Mesodermal cell (in vitro differentiated cells): Measurements from ENCODE around the gene NRXN2.
"Not testable (repeated sequence)": the region's sequence is repeated elsewhere in the genome, so short reads cannot be mapped to it uniquely, and the experiment has no call there.

Source experiments
- H3K27ac ChIP-seq: 2 replicates; pipeline ENCODE4 v1.7.0; 2013; ENCODE audit warnings: mild to moderate bottlenecking, low read depth, low read length, moderate library complexity; ENCODE audit not compliant: severe bottlenecking
- H3K36me3 ChIP-seq: 2 replicates; pipeline ENCODE4 v1.7.1; 2013; ENCODE audit warnings: mild to moderate bottlenecking, low read length, moderate library complexity; ENCODE audit not compliant: control insufficient read depth, insufficient read depth
- H3K4me1 ChIP-seq: one replicate; pipeline ENCODE4 v1.7.1; 2013; ENCODE audit warnings: mild to moderate bottlenecking, low read length; ENCODE audit not compliant: insufficient read depth, control insufficient read depth, poor library complexity, severe bottlenecking
- H3K4me3 ChIP-seq: 2 replicates; pipeline ENCODE4 v1.7.0; 2013; ENCODE audit warnings: low read length, control low read depth, mild to moderate bottlenecking; ENCODE audit not compliant: insufficient read depth, poor library complexity, severe bottlenecking; ENCODE audit errors: extremely low read depth
- H3K9me3 ChIP-seq: 2 replicates; pipeline ENCODE4 v1.7.1; 2013; ENCODE audit warnings: mild to moderate bottlenecking, low read length, moderate library complexity; ENCODE audit not compliant: control insufficient read depth
- WGBS, 2 experiments: methylation state at CpG; one replicate each; pipeline ENCODE4 v1.1.5; 2013; ENCODE audit warnings: missing lambda C conversion rate in 2 of 2; ENCODE audit not compliant: insufficient coverage in 2 of 2; 5-methylcytosine and 5-hydroxymethylcytosine counted together

The NRXN2 gene

DNA sequence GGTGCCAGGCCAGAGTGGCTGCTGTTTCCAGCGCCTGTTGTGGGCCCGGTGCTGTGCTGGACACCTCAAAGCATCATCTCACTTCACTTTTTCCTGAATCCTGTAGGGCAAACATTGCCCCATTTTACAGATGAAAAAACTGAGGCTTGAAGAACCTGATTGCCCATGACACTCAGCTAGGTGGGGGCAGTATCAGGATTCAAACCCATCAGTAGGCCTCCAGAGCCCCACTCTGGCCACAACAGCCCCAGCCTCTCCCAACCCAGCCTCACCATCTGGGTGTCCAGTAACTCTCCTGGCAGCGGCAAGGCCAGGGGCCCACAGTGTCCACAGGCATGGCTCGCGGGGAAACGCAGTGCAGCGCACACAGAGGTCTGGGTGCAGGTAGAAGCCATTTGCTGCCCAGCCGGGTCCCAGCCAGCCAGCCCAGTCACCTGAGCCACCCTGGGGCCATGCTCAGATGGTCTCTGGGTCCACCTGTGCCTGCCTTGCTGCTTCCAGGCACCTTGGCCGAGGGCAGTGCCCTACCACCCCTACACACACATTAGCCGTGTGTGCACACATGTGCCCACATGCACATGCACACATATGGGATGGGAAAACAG, 120.4 kb downstream of the NRXN2 start:
- WGBS, 2 experiments, result 93 to 94% methylated on average over 6 to 7 of the region's 10 CpGs
- Histone ChIP-seq H3K4me1 (no peaks in the 10 kb centered on the region), H3K36me3 (no peaks in the 10 kb centered on the region)

DNA sequence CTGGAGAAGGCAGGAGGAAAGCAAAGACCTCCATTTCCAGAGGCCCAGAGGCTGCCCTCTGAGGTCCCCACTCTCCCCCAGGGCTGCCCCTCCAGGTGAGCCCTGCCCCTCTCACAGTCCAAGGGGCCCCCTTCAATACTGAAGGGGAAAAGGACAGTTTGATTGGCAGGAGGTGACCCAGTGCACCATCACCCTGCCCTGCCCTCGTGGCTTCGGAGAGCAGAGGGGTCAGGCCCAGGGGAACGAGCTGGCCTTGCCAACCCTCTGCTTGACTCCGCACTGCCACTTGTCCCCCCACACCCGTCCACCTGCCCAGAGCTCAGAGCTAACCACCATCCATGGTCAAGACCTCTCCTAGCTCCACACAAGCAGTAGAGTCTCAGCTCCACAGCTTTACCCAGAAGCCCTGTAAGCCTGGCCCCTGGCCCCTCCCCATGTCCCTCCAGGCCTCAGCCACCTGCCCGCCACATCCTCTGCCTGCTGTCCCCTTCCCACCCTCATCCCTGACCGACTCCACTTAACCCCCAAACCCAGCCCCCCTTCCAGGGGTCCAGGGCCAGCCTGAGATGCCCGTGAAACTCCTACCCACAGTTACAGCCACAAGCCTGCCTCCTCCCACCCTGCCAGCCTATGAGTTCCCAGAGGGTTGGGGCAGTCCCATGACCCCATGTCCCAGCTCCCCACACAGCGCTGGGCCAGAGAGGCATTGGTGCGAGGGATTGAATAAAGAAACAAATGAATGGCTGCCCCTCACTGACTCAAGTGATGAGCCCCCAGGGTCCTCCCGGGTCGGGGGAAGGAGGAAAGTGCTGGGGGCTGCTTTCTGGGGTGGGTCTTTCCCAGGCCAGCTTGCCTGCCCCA, 121.2 kb downstream of the NRXN2 start:
- Histone ChIP-seq H3K4me1 (no peaks in the 10 kb centered on the region), H3K4me3 (no peak overlapping the region), H3K9me3 (no peaks in the 10 kb centered on the region), H3K27ac (no peak overlapping the region), H3K36me3 (no peaks in the 10 kb centered on the region)
- WGBS, 2 experiments, result 78 to 94% methylated on average over 8 to 12 of the region's 12 CpGs

More for the DNA sequence above, 120.4 kb downstream of the NRXN2 start:
- Histone ChIP-seq H3K27ac (no peak overlapping the region), H3K4me3 (no peak overlapping the region), H3K9me3 (no peaks in the 10 kb centered on the region)

DNA sequence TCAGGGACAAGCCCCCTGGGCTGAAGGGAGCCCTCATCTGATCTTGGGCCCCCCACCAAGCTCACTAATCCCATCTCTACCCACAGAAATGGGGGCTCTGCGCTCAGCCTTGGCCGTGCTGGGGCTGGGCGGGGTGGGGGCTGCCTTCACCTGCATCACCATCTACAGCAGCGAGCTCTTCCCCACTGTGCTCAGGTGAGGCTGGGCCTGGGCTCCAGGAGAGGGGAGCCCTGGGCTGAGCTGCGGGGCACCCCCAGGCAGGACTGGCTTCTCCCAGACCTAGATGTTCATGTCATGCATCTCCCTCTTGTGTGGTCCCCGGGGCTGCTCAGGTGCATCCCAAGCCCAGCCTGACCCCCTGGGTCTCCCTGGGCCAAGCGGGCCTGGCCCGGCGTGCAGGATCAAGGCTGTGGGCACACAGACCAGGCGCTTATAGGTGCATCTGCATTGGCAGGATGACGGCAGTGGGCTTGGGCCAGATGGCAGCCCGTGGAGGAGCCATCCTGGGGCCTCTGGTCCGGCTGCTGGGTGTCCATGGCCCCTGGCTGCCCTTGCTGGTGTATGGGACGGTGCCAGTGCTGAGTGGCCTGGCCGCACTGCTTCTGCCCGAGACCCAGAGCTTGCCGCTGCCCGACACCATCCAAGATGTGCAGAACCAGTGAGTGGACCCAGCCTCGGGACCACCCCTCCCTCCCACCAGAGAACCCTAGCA, 122.6 kb downstream of the NRXN2 start:
- no peak overlapping the region for H3K4me3 ChIP-seq

DNA sequence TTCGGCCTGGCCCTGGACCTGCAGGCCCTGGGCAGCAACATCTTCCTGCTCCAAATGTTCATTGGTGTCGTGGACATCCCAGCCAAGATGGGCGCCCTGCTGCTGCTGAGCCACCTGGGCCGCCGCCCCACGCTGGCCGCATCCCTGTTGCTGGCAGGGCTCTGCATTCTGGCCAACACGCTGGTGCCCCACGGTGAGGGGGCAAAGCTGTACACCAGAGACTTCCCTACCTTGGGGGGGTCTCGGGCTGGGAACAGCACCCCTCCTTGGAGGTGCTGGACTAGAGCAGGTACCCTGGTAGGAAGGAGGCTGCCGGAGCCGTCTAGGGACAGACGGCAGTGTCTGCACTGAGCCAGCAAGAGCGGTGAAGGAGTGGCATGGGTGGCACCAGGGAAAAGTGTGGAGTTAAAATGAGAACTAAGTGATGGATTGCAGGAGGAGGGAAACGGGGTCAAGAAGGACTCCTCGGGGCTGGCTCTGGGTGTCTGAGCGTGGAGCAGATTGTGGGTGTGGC, 123.2 kb downstream of the NRXN2 start:
- WGBS, 2 experiments, result 93 to 94% methylated on average over 13 to 17 of the region's 17 CpGs
- Histone ChIP-seq H3K27ac (no peak overlapping the region), H3K4me3 (no peak overlapping the region), H3K9me3 (no peaks in the 10 kb centered on the region), H3K36me3 (no peaks in the 10 kb centered on the region), H3K4me1 (no peaks in the 10 kb centered on the region)

More for the DNA sequence above, 122.6 kb downstream of the NRXN2 start:
- 88 to 93% methylated on average over 13 to 14 of the region's 19 CpGs for whole genome bisulfite sequencing, 2 experiments
- Histone ChIP-seq H3K36me3 (no peaks in the 10 kb centered on the region), H3K27ac (no peak overlapping the region), H3K9me3 (no peaks in the 10 kb centered on the region), H3K4me1 (no peaks in the 10 kb centered on the region)

DNA sequence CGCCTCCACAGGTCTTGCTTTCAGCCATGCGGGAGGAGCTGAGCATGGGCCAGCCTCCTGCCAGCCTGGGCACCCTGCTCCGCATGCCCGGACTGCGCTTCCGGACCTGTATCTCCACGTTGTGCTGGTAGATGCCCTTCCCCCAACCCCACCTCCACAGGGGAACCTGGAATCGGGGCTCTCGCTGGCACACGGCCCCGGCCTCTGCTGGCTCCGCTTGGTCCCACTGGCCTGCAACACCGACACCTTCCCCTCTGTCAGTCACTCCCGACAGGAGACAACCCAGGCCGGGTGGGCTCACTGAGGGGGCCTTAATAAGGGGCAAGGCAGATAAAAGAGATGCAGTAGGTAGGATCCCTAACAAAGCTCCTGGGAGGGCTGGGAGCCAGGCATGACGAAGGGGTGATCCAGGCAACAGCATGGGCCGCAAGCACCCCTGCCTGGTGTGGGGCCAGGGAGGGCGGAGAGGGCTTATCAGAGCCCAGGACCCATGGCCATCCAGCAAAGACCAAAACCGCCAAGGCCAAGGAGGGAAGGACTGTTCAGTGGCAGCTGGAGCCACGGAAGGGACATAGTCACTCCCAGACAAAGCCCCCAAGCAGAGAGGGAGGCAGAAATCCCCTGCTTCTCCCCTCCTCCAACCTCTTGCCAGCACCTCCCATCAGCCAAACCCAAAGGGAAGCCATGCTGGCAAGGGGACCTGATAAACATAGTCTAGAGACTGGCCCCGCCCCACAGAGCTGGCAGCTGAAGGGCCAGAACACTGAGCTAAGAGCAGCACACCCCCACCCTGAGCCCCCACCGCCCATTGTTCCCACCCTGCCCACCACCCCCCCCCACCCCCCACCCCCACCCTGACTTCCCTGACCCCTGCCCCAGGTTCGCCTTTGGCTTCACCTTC, 124.0 kb downstream of the NRXN2 start:
- H3K4me3 ChIP-seq, result no peak overlapping the region
- H3K36me3 ChIP-seq, result no peaks in the 10 kb centered on the region
- no peaks in the 10 kb centered on the region for H3K4me1 ChIP-seq
- H3K9me3 ChIP-seq, result no peaks in the 10 kb centered on the region
- H3K27ac ChIP-seq, result no peak overlapping the region
- 94 to 96% methylated on average over 9 to 10 of the region's 23 CpGs for WGBS, 2 experiments

DNA sequence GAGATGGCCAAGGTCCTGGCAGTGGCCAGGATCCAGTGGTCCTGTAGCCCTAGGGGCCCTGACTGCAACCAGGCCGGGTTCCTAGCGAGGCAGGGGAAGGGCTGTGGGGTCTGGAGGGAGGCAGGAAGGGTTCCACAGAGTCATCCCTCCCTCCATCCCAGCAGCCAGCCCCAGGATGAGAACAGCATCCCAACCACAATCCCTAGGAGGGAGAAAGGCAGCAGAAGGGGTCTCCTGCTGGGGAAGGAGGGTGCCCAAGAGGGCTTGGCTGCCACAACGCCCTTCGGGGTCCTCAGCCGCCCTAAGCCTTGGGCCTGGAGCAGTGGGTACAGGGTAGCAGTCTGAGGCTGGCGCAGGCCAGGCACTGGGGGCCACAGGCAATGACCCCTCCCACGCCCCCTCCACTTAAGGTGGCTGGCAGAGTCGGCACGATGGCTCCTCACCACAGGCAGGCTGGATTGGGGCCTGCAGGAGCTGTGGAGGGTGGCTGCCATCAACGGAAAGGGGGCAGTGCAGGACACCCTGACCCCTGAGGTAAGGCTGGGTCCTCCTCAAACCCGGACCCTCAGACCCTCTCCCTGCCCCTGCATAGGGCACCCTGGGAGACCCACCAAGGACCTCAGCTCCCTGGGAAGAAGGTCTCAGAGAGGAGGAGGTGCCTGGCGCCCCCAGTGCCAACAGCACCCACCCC, 124.7 kb downstream of the NRXN2 start:
- Histone ChIP-seq H3K4me3 (no peak overlapping the region), H3K9me3 (no peaks in the 10 kb centered on the region), H3K27ac (no peak overlapping the region), H3K4me1 (no peaks in the 10 kb centered on the region), H3K36me3 (no peaks in the 10 kb centered on the region)
- WGBS, 2 experiments, result 78 to 86% methylated on average over 5 to 7 of the region's 12 CpGs

DNA sequence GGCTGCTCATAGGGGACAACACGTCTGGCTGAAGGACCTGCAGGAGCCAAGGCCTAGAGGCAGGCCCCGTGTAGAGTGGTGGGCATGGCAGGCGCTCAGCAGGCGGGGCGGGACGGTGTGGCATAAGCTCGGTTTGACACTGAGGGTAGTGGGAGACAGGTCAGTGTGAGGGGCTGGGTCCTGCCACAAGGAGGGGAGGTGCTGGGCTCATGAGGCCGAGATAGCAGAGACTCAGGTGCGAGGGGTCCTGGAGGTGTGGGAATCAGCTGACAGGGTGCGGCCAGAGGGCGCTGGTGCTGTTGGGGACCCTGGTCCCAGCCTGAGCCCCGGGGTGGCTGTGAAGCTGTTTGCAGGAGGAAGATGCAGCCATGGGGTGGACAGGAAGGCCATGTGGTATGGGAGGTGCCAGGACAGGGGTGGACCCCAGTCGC, 125.3 kb downstream of the NRXN2 start:
- Histone ChIP-seq H3K4me1 (no peaks in the 10 kb centered on the region), H3K9me3 (no peaks in the 10 kb centered on the region), H3K4me3 (no peak overlapping the region), H3K27ac (no peak overlapping the region), H3K36me3 (no peaks in the 10 kb centered on the region)
- WGBS, 2 experiments, result 88 to 96% methylated on average over 6 to 13 of the region's 13 CpGs

DNA sequence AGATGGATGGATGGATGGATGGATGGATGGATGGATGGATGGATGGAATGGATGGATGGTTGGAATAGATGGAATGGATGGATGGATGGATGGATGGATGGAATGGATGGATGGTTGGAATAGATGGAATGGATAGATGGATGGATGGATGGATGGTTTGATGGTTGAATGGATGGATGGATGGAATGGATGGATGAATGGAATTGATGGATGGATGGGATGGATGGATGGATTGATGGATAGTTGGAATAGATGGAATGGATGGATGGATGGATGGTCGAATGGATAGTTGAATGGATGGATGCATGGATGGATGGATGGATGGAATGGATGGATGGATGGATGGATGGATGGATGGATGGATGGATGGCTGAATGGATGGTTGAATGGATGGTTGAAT, 127.1 kb downstream of the NRXN2 start:
- WGBS, 2 experiments, result 74 to 82% methylated on average over 1 of the region's 1 CpG

DNA sequence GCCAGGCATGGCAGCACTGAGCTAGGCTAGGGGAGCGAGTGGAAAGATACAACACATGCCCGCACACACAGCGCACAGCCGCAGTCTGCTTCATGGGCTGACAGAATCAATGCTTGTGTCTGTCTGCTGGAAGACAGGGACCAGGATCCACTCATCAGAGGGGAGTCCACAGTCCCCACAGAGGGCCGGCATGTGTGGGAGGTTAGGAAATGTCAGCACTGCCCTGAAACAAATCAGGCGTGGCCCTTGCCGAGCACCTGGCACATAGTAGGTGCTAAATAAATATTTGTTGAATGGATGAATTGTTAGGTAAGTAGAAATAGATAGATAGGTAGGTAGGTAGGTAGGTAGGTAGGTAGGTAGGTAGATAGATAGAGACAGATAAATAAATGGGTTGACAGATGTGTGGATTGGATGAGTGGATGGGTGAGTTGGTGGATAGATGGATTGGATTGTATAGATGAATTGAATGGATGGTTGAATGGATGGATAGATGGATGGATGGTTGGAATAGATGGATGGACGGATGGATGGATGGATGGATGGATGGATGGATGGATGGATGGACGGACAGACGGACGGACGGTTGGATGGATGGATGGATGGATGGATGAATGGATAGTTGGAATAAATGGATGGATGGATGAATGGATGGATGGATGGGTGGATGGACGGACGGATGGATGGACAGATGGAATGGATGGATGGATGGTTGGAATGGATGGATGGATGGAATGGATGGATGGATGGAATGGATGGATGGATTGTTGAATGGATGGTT, 128.6 kb downstream of the NRXN2 start:
- H3K4me3 ChIP-seq, result no peak overlapping the region
- H3K27ac ChIP-seq, result no peak overlapping the region
- no peaks in the 10 kb centered on the region for H3K4me1 ChIP-seq
- WGBS, 2 experiments, result 86 to 93% methylated on average over 14 of the region's 14 CpGs
- no peaks in the 10 kb centered on the region for H3K9me3 ChIP-seq
- no peaks in the 10 kb centered on the region for H3K36me3 ChIP-seq

More for the DNA sequence above, 127.1 kb downstream of the NRXN2 start:
- H3K27ac ChIP-seq, H3K36me3 ChIP-seq, H3K4me1 ChIP-seq, H3K9me3 ChIP-seq, H3K4me3 ChIP-seq: not testable (repeated sequence)
